Esophagus muscularis mucosa (tissue), 4 donors: Measurements from ENCODE around the gene LRRC4C. TPM values are rescaled to one million over a fixed set of nuclear protein-coding genes. Genes with fewer than 3 reads are reported as not detected.

Experiments
- small RNA-seq, 3 donors: library from RNA; depleted of rRNA; stranded (forward); fragments of <200 nt; gene quantifications; one replicate each; pipeline ENCODE3, GENCODE V24; 2016
- total RNA-seq, 4 donors: library from RNA; depleted of rRNA; stranded (reverse); fragments of >200 nt; gene quantifications; one replicate each; pipeline versions ENCODE4 v1.1.0 to v1.2.1, GENCODE V29; 2016

The LRRC4C gene
- total RNA-seq, 4 donors from 2014 or later, result 1.2 to 4.0 (median 2.2) TPM

Small RNAs within 50 kb of the gene (small RNA-seq; reads per million reads assigned to genes)
- 0 reads per million in 3 donors for gene RF00019
- 0 reads per million in 3 donors for gene RNU6-365P
